Measurements from ENCODE around the gene MYO1G.

The MYO1G gene

DNA sequence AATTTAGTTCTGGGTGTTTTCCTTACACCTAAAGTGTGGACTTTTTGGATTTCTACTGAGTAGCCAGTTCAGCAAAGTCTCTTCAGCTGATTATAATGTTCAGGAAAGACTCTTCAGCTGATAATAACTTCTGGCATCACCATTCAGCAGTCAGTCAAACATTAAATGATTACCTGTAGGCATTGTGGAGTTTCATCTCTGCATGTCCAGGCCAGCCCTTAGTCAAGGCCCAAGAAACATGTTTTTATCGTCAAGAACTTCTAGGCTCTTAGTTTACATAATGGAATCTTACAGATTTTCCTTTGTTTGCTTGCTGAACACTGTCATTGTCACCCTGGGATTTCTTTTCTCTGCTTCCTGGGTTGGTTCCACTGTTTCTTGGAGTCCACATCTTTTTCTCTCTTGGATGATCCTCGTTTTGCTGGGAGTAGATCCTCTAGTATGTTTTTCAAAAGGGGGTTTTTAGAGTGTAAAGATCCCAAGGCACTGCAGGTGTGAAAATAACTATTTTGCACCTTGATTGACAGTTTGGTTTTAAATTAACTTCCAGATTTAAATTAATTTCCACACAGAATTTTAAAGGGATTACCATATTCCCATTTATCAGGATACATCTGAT is 45.4 kb upstream of the MYO1G start:
- ChIA-PET POLR2A (no interaction called here), CTCF (interaction anchor here (2.0 to 2.6 kb wide), 2 partner anchors 9 to 24 kb away, joined by 6 read pairs; partner anchors contain the start of gene CCM2)
- DNase-seq (ENCODE audit: extremely low spot score): no peak
- TF ChIP-seq, protein P1, sequence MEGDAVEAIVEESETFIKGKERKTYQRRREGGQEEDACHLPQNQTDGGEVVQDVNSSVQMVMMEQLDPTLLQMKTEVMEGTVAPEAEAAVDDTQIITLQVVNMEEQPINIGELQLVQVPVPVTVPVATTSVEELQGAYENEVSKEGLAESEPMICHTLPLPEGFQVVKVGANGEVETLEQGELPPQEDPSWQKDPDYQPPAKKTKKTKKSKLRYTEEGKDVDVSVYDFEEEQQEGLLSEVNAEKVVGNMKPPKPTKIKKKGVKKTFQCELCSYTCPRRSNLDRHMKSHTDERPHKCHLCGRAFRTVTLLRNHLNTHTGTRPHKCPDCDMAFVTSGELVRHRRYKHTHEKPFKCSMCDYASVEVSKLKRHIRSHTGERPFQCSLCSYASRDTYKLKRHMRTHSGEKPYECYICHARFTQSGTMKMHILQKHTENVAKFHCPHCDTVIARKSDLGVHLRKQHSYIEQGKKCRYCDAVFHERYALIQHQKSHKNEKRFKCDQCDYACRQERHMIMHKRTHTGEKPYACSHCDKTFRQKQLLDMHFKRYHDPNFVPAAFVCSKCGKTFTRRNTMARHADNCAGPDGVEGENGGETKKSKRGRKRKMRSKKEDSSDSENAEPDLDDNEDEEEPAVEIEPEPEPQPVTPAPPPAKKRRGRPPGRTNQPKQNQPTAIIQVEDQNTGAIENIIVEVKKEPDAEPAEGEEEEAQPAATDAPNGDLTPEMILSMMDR (IDR thresholded peaks at IDR 0.05; ENCODE audit: control extremely low read depth, extremely low read depth, low read depth, missing control alignments): no peak

DNA sequence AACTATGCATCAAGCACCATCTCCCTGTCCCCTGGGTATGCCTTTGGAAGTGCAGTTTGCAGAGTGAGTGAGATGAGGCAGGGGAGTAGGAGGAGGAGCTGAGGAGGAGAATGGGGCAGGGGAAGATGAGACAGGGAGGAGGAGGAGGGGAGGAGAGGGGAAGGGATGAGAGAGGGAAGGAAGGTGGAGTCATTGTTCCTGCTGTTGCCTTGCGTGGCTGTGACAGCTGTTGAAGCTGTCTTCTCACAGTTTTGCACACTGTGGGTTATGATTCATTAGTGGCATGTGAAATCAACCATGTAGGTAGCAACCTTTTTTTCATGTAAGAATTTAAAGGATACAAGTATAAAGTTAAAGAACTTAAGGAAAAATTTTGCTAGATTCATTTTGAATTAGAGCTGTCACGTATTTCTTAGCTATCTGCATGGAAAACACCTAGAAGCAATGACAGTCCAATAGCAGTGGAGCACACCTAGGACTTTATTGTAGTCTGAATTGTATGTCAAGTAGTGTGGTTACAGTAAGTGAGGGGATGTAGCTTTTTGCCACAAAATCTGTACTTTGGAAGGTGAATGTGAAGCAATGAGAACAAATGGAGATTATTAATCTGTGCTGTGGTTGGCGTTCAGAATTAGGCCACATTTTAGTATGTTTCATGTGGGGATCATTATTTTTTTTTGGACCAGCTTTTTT is 42.9 kb upstream of the MYO1G start:
- POLR2A ChIA-PET: no interaction called here
- peak; percentile 38 for DNase-seq (ENCODE audit: extremely low spot score)
- TF ChIP-seq, protein P1 (IDR thresholded peaks at IDR 0.05; ENCODE audit: control extremely low read depth, extremely low read depth, low read depth, missing control alignments): no peak
- CTCF ChIA-PET: interaction anchor here (1.0 to 2.6 kb wide), 4 partner anchors 10 to 47 kb away, joined by 3 to 6 read pairs (median 4); partner anchors contain the start of gene CCM2

DNA sequence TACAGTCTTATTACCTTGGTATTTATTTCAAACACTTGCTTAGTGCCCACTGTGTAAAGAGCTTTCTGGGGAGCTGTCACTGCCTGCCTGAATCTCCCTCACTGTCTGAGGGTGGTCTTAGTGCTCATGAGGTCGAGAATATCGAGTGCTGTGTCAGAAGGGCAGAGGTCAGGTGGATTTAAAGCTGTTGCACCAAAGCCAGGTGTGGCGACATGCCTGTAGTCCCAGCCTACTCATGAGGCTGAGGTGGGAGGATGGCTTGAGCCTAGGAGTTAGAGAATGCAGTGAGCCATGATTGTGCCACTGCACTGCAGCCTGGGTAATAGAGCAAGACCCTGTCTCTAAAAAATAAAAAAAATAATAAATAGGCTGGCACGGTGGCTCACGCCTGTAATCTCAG is 42.1 kb upstream of the MYO1G start:
- POLR2A ChIA-PET: no interaction called here
- CTCF ChIA-PET: interaction anchor here (1.0 to 2.1 kb wide), 4 partner anchors 9 to 48 kb away, joined by 3 to 6 read pairs (median 4); no protein-coding TSS in a partner anchor
- no peak for DNase-seq (ENCODE audit: extremely low spot score)
- TF ChIP-seq, protein P1 (IDR thresholded peaks at IDR 0.05; ENCODE audit: control extremely low read depth, extremely low read depth, low read depth, missing control alignments): no peak

DNA sequence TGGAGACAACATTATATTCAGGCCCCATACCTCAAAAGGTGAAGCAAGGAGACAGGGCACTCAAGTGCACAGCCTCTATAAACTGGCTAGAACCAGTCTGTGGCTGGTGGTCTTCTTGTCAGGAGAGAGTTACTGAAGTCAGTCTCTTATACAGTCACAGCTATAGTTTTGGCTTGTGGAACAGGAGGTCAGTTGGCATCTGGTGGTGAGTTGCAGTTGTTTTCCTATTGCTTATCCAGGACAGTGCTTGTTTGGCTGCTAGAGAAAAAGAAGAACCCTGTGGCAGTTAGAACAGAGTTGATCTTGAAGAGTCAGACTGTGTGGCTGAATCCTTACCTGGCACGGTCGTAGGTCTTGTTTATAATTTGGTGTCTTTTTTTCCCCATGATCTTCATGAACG is 38.4 kb upstream of the MYO1G start:
- DNase-seq (ENCODE audit: extremely low spot score): no peak
- TF ChIP-seq, protein P1 (IDR thresholded peaks at IDR 0.05; ENCODE audit: control extremely low read depth, extremely low read depth, low read depth, missing control alignments): no peak
- CTCF ChIA-PET: no interaction called here
- POLR2A ChIA-PET: no interaction called here

DNA sequence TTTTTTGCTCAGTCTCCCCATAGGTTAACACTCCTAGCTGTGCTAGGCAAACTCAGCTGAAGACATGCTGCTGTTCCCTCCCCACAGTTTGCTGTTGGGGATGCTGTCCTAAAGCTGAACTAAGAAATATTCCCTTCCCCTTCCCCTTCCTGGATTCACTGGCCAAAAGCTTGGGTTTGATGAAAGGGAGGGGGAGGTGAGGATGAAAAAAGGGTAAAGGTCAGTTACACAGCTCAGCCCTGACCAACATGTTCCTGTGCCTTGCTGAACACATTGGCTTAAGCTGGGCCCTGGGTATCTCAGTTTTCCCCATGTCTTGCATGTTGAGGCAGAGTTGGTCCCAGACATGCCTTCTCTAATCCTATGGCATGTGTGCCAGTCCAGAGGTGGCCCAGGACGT is 36.5 kb upstream of the MYO1G start:
- no peak for DNase-seq (ENCODE audit: extremely low spot score)
- ChIA-PET POLR2A (no interaction called here), CTCF (interaction anchor here (0.7 to 2.6 kb wide), 6 partner anchors 8 to 42 kb away, joined by 3 to 8 read pairs (median 4); no protein-coding TSS in a partner anchor)
- TF ChIP-seq, protein P1 (IDR thresholded peaks at IDR 0.05; ENCODE audit: control extremely low read depth, extremely low read depth, low read depth, missing control alignments): no peak

DNA sequence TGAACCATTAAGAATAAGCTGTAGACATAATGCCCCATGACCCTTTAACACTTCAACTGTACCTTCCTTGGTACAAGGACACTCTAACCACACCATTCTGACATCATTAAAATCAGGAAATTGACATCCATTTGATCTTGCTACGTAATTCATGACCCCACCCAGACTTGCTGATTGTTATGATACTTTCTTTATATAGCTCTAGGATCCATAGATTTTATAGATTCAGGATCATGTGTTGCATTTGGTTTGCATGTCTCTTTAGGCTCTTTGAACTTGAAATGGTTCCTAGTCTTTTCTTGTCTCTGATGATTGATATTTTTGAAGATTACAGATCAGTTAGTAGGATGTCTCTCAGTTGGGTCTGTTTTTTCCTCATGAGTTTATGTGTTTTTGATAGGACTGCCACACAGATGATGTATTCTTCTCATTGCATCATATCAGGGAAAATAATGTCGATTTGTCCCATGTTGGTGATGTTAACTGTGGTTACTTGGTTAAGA is 34.7 kb upstream of the MYO1G start:
- ChIA-PET POLR2A (no interaction called here), CTCF (interaction anchor here (0.7 to 2.6 kb wide), 6 partner anchors 9 to 122 kb away, joined by 3 to 8 read pairs (median 4); no protein-coding TSS in a partner anchor)
- no peak for DNase-seq (ENCODE audit: extremely low spot score)
- TF ChIP-seq, protein P1 (IDR thresholded peaks at IDR 0.05; ENCODE audit: control extremely low read depth, extremely low read depth, low read depth, missing control alignments): no peak

Measured in GM10248 (cell line).